ENCODE results near the gene RAD51B.
"Not testable (repeated sequence)": the region's sequence is repeated elsewhere in the genome, so short reads cannot be mapped to it uniquely, and the experiment has no call there.

RAD51B gene

DNA sequence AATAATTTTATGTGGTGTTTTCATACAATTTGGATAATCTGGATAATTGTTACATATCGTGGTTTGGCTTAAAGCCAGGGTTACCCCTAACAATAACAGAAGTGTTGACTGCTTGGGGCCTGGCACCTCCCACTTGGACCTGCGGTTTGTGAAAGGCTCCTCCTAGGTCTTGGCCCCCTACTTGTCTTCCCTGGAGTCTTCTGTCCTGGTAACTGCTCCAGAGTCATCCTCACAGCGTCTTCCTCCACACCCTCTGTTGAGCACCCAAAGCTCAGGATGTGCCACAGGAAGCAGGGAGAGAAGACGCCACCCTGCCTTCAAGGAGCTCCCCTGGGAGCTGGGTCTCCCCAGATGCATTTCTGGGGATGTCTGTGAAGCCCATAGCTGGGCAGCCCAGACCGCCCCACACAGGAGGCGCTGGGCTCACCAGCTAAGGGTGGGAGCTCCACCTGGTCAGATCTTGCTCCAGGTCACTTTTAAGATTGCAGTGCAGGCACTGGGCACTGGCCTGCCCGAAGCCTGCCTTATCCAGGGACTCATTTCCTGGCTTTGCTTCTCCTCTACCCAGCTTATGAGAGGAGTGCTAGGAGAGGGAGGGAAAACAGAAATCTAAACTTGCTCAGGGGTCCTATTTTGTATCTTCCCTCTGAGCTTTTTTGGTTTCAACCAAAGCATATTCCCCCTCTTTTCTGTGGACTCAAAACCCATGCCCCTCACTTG is 875.1 kb downstream of the RAD51B start:
- Histone ChIP-seq H3K27me3 (replicated peaks) (no peaks in the 10 kb centered on the region), H3K27ac (peak overlapping the region; percentile 29), H3K4me3 (ENCODE audit: low read depth, low read length) (no peak overlapping the region), H3K36me3 (replicated peaks) (no peaks in the 10 kb centered on the region)
- DNase-seq, result no peak
- in situ Hi-C loops (cut with HindIII; ENCODE audit: low pct_ligation_motif_present, low sequenced_read_pairs), result no loop called here
- no peak for TF ChIP-seq CTCF (IDR thresholded peaks at IDR 0.05; ENCODE audit: low read depth, low read length, missing control alignments)

GRCh38 chr14:68695326-68695768 is 875.8 kb downstream of the RAD51B start:
- H3K27me3 ChIP-seq (replicated peaks), result no peaks in the 10 kb centered on the region
- H3K4me3 ChIP-seq (ENCODE audit: low read depth, low read length), result no peak overlapping the region
- no peak for TF ChIP-seq CTCF (IDR thresholded peaks at IDR 0.05; ENCODE audit: low read depth, low read length, missing control alignments)
- peak; percentile 99 for DNase-seq
- in situ Hi-C loops (cut with HindIII; ENCODE audit: low pct_ligation_motif_present, low sequenced_read_pairs), result no loop called here
- no peaks in the 10 kb centered on the region for H3K36me3 ChIP-seq (replicated peaks)
- H3K27ac ChIP-seq, result peak overlapping the region; percentile 67

DNA sequence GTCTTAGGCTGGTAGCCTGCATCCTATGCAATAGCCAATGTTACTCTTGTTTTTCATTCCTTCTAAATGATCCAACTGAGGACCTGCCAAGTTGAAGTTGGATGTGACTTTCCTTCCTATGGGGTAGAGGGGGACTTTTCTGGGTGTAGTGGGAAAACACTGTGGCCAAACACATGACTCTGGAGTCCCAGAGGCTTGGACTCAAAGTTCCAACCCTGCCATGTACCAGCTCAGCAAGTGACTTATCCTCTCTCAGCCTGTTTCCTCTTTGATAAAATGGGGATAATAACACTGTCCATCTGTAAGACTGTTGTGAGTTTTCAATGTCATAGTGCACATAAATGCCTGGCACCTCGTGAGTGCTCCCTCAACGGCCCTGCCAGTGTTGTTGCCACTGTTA is 876.3 kb downstream of the RAD51B start:
- TF ChIP-seq CTCF (IDR thresholded peaks at IDR 0.05; ENCODE audit: low read depth, low read length, missing control alignments), result no peak
- no peaks in the 10 kb centered on the region for H3K36me3 ChIP-seq (replicated peaks)
- no peak overlapping the region for H3K4me3 ChIP-seq (ENCODE audit: low read depth, low read length)
- peak overlapping the region; percentile 67 for H3K27ac ChIP-seq
- DNase-seq, result no peak
- H3K27me3 ChIP-seq (replicated peaks), result no peaks in the 10 kb centered on the region
- in situ Hi-C loops (cut with HindIII; ENCODE audit: low pct_ligation_motif_present, low sequenced_read_pairs), result no loop called here

DNA sequence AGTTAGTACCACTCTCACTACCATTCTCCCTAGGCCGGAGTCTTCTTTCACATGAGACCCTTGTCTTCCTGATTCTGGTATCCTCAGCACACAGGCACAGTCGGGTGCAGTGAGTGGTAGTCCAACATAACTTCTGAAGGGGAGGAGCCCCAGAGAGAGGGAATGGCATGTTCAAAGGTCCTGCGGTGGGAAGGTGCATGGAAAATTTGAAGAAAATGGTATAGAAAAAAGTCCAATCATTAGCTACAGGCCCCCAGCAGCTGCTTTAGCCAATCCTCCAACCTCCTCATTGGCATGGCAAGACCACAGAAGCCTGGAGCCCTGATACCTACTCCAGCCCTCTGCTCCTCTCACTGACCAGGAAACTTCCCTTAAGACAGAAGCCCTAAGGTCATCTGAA is 876.7 kb downstream of the RAD51B start:
- no peaks in the 10 kb centered on the region for H3K36me3 ChIP-seq (replicated peaks)
- TF ChIP-seq CTCF (IDR thresholded peaks at IDR 0.05; ENCODE audit: low read depth, low read length, missing control alignments), result no peak
- in situ Hi-C loops (cut with HindIII; ENCODE audit: low pct_ligation_motif_present, low sequenced_read_pairs), result no loop called here
- no peak for DNase-seq
- no peak overlapping the region for H3K4me3 ChIP-seq (ENCODE audit: low read depth, low read length)
- H3K27ac ChIP-seq, result no peak overlapping the region
- no peaks in the 10 kb centered on the region for H3K27me3 ChIP-seq (replicated peaks)

DNA sequence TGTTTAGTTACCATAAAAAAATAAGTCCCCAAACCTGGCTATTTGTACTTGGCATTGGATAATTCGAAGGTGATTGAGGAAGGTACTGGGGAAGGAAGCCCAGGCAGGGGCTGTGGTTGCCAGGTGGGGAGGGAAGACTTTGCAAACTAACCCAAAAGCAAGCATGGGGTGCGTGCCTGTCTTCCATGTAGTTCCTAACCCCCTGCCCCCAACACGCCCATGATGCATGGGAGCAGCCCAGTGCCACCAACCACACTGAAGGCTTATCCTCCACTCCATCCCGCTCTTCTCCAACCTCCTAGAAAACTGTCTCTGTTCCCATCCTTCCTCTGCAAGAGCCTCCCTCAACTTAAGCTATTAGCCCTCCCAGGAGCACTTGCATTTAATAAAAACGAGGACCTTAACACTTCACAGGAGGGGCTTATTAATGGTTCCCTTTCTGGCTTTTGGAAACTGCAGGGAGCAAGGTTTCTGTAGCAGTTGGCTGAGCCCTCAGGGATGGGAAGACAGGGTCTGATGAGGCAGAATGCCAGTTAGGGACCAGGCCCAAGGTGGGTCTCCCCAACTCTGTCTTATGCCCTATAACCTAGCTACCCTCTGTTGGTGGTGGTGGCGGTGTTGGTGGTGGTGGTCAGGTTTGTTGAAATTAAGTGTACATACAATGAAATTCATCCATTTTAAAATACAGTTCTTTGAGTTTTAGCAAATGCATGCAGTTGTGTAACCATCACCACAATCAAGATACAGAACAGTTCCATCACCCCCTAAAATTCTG is 877.3 kb downstream of the RAD51B start:
- no peak overlapping the region for H3K27ac ChIP-seq

DNA sequence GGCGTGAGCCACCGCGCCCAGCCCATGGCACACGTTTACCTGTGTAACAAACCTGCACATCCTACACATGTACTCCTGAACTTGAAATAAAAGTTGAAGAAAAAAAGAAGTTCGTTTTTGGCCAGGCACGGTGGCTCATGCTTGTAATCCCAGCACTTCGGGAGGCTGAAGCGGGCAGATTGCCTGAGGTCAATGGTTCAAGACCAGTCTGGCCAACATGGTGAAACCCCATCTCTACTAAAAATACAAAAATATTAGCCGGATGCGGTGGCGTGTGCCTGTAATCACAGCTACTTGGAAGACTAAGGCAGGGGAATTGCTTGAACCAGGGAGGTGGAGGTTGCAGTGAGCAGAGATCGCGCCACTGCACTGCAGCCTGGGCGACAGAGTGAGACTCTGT is 879.2 kb downstream of the RAD51B start:
- H3K36me3 ChIP-seq (replicated peaks); H3K27me3 ChIP-seq (replicated peaks); H3K4me3 ChIP-seq (ENCODE audit: low read depth, low read length); in situ Hi-C loops (cut with HindIII; ENCODE audit: low pct_ligation_motif_present, low sequenced_read_pairs); DNase-seq; H3K27ac ChIP-seq: not testable (repeated sequence)

More for the DNA sequence above, 877.3 kb downstream of the RAD51B start:
- Histone ChIP-seq H3K36me3 (replicated peaks) (no peaks in the 10 kb centered on the region), H3K4me3 (ENCODE audit: low read depth, low read length) (no peak overlapping the region), H3K27me3 (replicated peaks) (no peaks in the 10 kb centered on the region)
- no peak for TF ChIP-seq CTCF (IDR thresholded peaks at IDR 0.05; ENCODE audit: low read depth, low read length, missing control alignments)
- in situ Hi-C loops (cut with HindIII; ENCODE audit: low pct_ligation_motif_present, low sequenced_read_pairs), result no loop called here
- no peak for DNase-seq
